Left hindlimb (tissue), 1 donor: ENCODE measurements around the gene ANAPC5.
"Not testable (repeated sequence)": the region's sequence is repeated elsewhere in the genome, so short reads cannot be mapped to it uniquely, and the experiment has no call there.

Experiments used
- DNase-seq: peaks from one replicate; pipeline ENCODE4 v3.0.0-alpha.2; 2018

ANAPC5 gene

GRCh38 chr12:121307397-121307796, 44.8 kb downstream of the ANAPC5 start:
- not testable (repeated sequence) for DNase-seq

DNA sequence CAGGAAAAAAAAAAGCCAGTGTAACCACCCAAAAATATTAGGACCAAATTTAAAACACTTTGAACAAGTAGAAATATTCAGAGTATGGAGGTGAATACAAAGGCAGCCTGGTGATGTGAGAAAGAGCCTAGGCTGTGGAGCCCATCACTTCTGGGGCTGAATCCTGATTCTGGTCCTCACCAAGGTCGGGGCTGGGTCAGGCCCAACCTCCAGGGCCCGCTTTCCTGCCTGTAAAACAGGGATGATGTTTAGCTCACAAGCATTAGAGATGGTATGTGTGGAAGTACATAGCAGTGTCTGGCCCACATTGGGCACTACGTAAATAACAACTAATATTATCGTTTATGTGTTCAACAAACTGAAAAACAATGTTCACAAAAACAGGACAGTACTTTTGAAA, 47.9 kb downstream of the ANAPC5 start:
- no peak for DNase-seq

DNA sequence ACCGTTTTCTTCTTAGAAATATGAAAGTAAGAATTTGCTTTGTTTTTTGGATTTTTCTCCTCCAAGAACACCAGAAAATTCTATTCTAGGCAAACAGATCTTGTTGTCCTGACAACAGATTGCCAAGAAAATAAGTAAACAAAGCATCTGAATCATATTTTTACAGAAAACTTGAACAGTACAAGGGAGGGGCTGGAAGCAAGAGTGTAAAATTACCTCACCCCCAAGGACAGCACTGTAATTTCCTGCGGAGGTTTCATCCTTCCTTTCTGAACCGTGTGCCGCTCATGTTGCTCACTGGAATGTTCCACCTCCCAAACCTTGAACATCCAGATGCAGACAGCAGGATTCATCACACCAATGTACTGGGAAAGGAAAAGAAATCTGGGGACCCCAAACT, 50.3 kb downstream of the ANAPC5 start:
- DNase-seq: no peak

- no peak for DNase-seq
Measured at GRCh38 chr12:121300083-121300819, 52.0 kb downstream of the ANAPC5 start.

GRCh38 chr12:121299662-121300061, 52.5 kb downstream of the ANAPC5 start:
- no peak for DNase-seq

GRCh38 chr12:121298411-121298810, 53.8 kb downstream of the ANAPC5 start:
- not testable (repeated sequence) for DNase-seq

DNA sequence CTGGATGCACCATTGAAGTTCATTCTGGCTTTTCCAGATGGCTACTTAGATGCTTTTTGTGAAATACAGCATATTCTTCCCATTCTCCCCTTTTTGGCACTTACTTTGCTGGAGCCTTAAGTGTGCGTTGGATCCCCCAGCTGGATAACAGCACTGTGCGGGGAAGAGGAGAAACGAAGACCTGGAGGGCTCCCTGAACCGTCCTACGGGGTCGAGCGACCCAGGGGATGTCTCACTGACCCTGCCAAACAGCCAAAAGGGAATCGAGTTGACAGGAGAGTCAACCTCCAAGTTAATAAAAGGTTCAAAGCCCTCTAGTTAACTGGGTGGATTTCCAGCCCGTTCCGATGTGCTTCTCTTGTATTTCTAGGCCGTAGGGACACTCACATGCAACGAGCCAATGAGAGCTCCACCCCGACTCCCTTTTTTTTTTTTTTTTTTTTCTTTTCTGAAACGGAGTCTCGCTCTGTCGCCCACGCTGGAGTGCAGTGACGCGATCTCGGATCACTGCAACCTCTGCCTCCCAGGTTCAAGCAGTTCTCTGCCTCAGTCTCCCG, 54.7 kb downstream of the ANAPC5 start:
- no peak for DNase-seq

- DNase-seq: peak; percentile 94
Measured at GRCh38 chr12:121296618-121297434, 55.4 kb downstream of the ANAPC5 start, which contains the start of gene CAMKK2. Gene CAMKK2 (minus strand): TSS chr12:121296709. CDS start chr12:121274526, 22,183 bp downstream.

- DNase-seq: peak; percentile 49
Measured at GRCh38 chr12:121295746-121296617, 56.2 kb downstream of the ANAPC5 start.

DNA sequence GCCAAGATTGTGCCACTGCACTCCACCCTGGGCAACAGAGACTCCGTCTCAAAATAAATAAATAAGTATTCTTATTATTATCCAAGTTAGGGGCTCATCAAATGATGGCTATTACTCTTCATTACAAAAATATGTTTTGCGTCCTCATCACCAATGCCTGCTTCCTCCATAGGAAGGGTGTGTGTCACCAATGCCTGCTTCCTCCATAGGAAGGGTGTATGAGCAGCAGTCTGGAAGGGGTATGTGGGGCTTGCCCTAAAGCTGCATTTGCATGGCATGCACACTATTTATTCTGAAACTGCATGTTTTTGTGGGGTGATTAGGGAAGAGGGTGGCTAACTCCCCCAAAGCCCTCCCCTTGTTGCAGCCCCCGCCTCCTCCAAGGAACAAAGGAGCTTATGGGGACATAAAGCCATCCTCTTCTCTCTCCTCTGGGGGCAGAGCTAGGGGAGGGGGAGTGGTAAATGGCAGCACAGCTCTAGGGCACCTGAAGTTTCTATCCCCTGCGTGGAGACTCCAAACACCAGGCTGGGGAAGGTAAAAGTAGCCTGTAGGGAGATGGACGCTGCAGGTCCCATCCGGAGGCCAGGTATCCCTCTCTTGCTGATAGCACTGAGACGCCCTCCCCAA, 57.0 kb downstream of the ANAPC5 start:
- no peak for DNase-seq

DNA sequence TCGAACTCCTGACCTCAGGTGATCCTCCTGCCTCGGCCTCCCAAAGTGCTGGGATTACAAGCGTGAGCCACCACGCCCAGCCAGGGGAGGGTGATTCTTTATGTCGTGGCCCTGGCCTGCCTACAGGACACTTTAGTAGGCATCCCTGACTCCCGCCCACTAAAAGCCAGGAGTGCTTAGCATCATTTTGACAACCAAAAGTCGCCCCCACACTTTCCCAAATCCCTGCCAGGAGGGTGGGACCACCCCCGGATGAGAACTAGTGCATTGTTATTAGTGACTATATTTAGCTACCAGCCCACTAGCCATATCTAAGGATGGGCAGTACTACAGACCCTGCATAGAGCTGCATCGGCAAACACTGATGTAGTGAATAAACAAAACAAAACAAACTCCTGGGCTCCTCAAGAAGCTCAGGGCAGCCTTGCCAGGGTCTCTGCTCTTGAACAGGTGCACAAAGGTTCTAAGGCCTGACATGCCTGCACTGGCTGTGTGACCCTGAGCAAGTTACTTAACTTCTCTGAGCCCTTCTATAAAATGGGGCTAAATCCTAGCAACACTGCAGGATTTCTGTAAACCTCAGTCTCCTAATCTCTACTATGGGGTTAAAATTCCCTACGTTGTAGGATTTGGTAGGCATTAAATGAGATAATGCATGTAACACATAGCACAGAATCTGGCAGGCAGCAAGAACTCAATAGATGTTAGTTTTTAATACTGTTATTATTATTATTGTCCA, 57.9 kb downstream of the ANAPC5 start:
- DNase-seq: no peak

- DNase-seq: no peak
Measured at GRCh38 chr12:121293603-121294002, 58.6 kb downstream of the ANAPC5 start.

- DNase-seq: no peak
Measured at GRCh38 chr12:121290410-121290809, 61.8 kb downstream of the ANAPC5 start.

DNA sequence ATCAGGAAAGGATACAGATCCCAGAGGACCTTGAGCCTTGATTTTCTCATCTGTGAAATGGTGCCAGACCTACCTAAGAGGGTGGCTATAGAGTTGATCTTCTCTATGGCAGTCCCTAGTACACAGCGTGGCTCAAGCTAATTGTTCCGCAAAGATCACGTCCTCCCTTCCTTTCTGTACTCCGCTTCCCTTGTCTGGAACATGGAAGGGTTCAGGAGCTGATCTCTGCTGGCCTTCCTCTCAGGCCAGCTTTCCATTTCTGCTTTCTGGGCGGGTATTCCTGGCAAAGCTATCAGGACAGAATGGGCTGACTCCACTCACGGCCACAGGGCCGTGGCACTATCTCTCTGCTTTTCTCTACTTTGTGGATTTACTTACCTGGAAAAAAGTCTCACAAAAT, 62.2 kb downstream of the ANAPC5 start:
- no peak for DNase-seq

GRCh38 chr12:121288986-121289385, 63.2 kb downstream of the ANAPC5 start:
- DNase-seq: peak; percentile 59

DNA sequence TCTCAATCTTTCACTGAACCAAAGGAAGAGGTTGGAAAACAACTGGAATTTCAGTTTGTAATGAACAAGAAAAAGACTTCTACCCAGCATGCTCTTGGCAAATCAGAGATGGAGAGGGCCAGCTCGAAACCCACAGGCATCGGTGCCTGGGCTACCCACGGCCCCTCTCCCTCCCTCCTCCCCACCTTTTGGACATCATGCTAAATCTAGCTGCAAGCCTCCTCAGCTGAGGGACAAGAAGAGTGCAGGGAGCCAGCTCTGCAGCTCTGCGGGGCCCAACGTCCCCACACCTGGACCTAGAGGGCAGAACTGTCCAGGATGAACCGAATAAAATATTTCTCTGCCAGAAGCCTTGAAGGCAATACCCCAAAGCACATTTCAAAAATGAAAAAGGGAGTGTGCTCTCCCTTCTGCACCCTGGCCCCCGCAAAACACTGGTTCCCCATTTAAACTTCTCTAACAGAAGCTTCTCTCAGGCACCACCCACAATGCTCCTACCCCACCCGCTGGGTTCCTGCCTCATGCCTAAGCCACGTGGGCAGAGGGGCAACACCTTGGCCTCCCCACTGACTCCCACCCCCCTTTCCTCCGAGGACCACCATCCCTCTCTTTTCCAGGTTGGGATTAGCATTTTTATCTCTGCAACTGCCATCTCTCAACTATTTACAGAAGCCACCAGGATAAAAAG, 63.9 kb downstream of the ANAPC5 start:
- no peak for DNase-seq

DNA sequence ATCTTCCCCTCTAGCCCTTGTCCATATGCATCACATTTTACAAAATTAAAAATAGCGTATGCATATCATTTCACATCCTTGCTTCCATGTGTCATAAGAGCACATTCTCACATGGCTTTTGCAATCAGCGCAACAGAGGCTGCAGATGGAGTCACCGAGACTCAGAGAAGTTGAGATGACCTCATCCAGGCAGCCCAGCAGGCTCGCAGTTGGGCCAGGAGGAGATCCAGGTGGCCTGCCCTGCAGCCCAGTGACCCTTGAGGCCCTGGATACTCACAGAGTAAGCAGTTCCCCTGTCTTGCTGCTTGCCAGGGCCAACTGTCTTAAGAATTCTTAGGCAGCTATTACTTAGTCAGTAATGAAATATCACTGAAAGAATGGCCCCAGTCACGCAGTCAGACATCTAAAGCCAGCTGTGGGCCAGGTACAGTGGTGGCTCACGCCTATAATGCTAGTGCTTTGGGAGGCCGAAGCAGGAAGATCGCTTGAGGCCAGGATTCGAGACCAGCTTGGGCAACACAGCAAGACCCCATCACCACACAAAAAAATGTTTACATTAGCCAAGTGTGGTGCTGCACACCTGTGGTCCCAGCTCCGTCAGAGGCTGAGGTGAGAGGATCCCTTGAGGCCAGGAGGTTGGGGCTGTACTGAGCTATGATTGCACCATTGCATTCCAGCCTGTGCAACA, 64.8 kb downstream of the ANAPC5 start:
- no peak for DNase-seq

DNA sequence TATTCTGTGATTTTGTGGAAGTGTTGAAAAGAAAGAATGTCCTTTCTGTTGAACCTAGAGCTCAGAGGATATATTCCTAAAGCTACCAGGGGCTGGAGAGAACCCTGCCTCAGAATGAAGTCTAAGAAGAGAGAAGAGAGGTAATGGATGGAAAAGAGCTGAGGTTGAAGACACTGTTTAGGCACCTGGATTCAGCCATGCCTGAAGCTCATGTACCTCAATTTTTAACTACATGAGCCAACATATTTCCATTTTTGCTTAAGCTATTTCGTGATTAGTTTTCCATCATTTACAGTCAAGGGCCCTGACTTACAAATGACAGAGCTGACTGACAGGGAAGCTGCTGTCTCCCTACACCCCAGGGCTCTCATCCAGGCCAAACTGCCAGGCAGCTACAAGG, 66.4 kb downstream of the ANAPC5 start:
- DNase-seq: no peak

- DNase-seq: no peak
Measured at GRCh38 chr12:121284551-121285390, 67.4 kb downstream of the ANAPC5 start.
